ENCODE results near the gene KRT4. TPM values are rescaled to one million over a fixed set of nuclear protein-coding genes. Genes with fewer than 3 reads are reported as not detected.

KRT4 gene
- polyA plus RNA-seq, 2 of the 4 experiments (the other 2 are of a cell fraction) = 2.1 to 12.8 TPM

DNA sequence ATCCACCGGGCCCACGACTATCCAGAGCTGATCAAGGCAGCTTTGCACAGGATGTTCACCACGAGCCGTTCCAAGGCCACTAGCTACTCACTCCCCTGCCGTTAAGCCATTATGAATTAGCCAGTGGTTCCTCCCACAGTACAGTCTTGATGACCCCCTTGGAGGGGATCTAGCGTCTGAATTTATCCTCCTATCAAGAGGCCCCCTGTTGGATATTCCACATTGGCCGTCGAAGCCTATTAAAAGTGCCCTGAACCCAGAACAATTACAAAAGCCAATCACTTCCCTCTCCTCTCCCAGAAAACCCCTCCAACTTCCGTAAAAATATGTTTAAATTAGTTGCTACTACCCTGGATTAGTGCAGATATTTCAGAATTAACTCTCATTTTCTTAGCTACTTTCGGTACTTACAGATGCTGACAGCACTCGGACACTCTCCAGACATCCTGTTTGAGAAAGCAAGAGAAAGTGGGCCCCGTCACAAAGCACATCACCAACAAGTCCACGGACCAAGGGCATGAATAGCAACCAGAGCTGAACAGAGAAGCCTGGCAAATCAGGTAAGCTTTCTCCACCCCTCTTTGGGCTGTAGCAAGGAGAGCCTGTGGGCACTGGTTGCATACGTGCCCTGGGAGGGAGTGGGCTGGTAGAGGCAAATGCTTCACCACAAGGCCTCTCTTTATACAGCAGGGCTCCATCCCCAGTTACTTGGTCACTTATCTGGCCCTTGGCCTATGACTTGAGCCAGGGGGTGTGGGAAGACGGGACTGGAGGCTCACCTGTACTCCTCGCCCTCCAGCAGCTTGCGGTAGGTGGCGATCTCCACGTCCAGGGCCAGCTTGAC, 23.3 kb downstream of the KRT4 start:
- WGBS (ENCODE audit: missing lambda C conversion rate) = 86% methylated on average over 19 of the region's 19 CpGs
- Histone ChIP-seq H3K4me3 (no peak overlapping the region), H3K9me3 (no peaks in the 10 kb centered on the region), H3K27ac (no peak overlapping the region), H3K4me2 (no peak overlapping the region), H3K4me1 (peaks cover 5% of the 10 kb centered on the region; the same call in 1 of the 3 replicates)
- no peak for DNase-seq (ENCODE audit: low read depth in 1 of 2, low spot score in 1 of 2)
- ChIA-PET POLR2A (no interaction called here), CTCF (interaction anchor here (1.0 to 3.0 kb wide), 7 partner anchors 9 to 512 kb away, joined by 3 to 7 read pairs (median 4); no protein-coding TSS in a partner anchor)
- ATAC-seq = no peak
- no peak for FAIRE-seq
- TF ChIP-seq JUN (IDR thresholded peaks at IDR 0.05) (no peak), KDM5A (IDR thresholded peaks at IDR 0.05) (no peak), NPAS2 (CRISPR knock-in tag; IDR thresholded peaks at IDR 0.05; ENCODE audit: borderline replicate concordance) (no peak), RFX5 (IDR thresholded peaks at IDR 0.05) (no peak), ZSCAN20 (CRISPR knock-in tag; IDR thresholded peaks at IDR 0.05) (no peak)

GRCh38 chr12:52789637-52790426, 24.1 kb downstream of the KRT4 start:
- Histone ChIP-seq H3K4me1 (peaks cover 5% of the 10 kb centered on the region; the same call in 1 of the 3 replicates), H3K4me2 (no peak overlapping the region), H3K4me3 (no peak overlapping the region), H3K9me3 (no peaks in the 10 kb centered on the region), H3K27ac (no peak overlapping the region)
- TF ChIP-seq CBX8 (IDR thresholded peaks at IDR 0.05) (no peak), ESRRA (IDR thresholded peaks at IDR 0.05; ENCODE audit: borderline replicate concordance, low read length) (no peak)
- TF ChIP-seq, protein P1, sequence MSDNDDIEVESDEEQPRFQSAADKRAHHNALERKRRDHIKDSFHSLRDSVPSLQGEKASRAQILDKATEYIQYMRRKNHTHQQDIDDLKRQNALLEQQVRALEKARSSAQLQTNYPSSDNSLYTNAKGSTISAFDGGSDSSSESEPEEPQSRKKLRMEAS (IDR thresholded peaks at IDR 0.05) = no peak
- DNase-seq (ENCODE audit: low read depth in 1 of 2, low spot score in 1 of 2) (no peak), ATAC-seq (no peak), FAIRE-seq (no peak)
- POLR2A ChIA-PET = no interaction called here
- CTCF ChIA-PET = interaction anchor here (0.9 to 3.0 kb wide), 6 partner anchors 11 to 511 kb away, joined by 3 to 7 read pairs (median 3); no protein-coding TSS in a partner anchor
- 93% methylated on average over 49 of the region's 50 CpGs for WGBS (ENCODE audit: missing lambda C conversion rate)

GRCh38 chr12:52788876-52789636, 24.9 kb downstream of the KRT4 start:
- ChIA-PET CTCF (interaction anchor here (0.7 to 1.7 kb wide), 5 partner anchors 8 to 461 kb away, joined by 3 to 4 read pairs (median 3); no protein-coding TSS in a partner anchor), POLR2A (no interaction called here)
- no peaks in the 10 kb centered on the region for H3K9me3 ChIP-seq
- H3K27ac ChIP-seq = no peak overlapping the region
- WGBS (ENCODE audit: missing lambda C conversion rate) = 90% methylated on average over 11 of the region's 11 CpGs
- DNase-seq (ENCODE audit: low read depth in 1 of 2, low spot score in 1 of 2) (no peak), ATAC-seq (no peak), FAIRE-seq (no peak)
- no peak for TF ChIP-seq ZNF302 (CRISPR knock-in tag; IDR thresholded peaks at IDR 0.05)
- H3K4me3 ChIP-seq = no peak overlapping the region
- H3K4me2 ChIP-seq = no peak overlapping the region
- no peaks in the 10 kb centered on the region for H3K4me1 ChIP-seq

DNA sequence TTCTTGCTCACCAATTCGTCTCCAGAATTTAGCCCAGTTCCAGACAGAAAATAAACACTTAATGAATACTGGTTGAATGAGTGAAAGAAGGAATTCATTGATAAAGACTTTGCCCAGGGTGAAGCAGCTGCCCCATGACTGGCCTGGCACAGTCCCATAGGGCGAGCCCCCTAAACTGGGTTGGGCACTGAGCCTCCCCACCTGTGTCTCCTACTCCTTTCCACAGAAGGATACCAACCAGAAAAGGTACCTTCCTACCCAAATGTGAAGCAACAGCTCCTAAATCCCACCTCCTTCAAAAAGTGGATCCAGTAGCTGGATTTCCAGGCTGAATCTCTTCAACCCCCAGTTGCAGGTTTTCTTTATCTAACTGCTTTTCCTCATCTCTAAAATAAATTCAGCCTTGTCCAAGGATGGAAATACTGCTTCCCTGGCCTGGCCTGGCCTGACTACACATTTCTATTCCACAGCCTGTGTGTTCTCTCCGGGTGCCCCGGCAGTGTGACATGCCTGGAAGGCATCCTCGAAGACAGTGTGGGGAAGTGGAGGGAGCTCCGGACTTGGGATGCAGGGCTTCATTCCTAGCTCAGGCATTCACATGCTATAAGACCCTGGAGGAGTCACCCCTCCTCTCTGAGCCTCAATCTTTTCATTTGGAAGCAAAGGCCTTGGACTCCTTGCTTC, 25.6 kb downstream of the KRT4 start:
- Histone ChIP-seq H3K4me2 (no peak overlapping the region), H3K9me3 (no peaks in the 10 kb centered on the region), H3K4me1 (no peaks in the 10 kb centered on the region), H3K4me3 (no peak overlapping the region), H3K27ac (no peak overlapping the region; a peak in 1 of 6 replicates)
- DNase-seq (ENCODE audit: low read depth in 1 of 2, low spot score in 1 of 2) = no peak
- no peak for FAIRE-seq
- POLR2A ChIA-PET = no interaction called here
- CTCF ChIA-PET = interaction anchor here (0.7 to 1.7 kb wide), 5 partner anchors 8 to 461 kb away, joined by 3 to 5 read pairs (median 3); no protein-coding TSS in a partner anchor
- ATAC-seq = no peak
- 84% methylated on average over 6 of the region's 6 CpGs for WGBS (ENCODE audit: missing lambda C conversion rate)
- TF ChIP-seq ZC3H11A (IDR thresholded peaks at IDR 0.05) = no peak
- no peak for TF ChIP-seq HEYL (CRISPR knock-in tag; IDR thresholded peaks at IDR 0.05)
- TF ChIP-seq ELK1 (IDR thresholded peaks at IDR 0.05; ENCODE audit: low read depth, low read length) = no peak
- TF ChIP-seq ZSCAN20 (CRISPR knock-in tag; IDR thresholded peaks at IDR 0.05) = no peak
- no peak for TF ChIP-seq USF2 (IDR thresholded peaks at IDR 0.05)
- TF ChIP-seq RNF2 (IDR thresholded peaks at IDR 0.05; ENCODE audit: borderline replicate concordance, low read depth) = no peak
- no peak for TF ChIP-seq MAZ (IDR thresholded peaks at IDR 0.05; ENCODE audit: borderline replicate concordance, low read depth, low read length)
- no peak for TF ChIP-seq NR3C1 (IDR thresholded peaks at IDR 0.05)
- TF ChIP-seq GATA3 (IDR thresholded peaks at IDR 0.05; ENCODE audit: borderline replicate concordance) = no peak
- no peak for TF ChIP-seq CHD4 (IDR thresholded peaks at IDR 0.05; ENCODE audit: borderline replicate concordance)
- TF ChIP-seq POLR2A (IDR thresholded peaks at IDR 0.05; ENCODE audit: low read length) = no peak
- no peak for TF ChIP-seq SREBF2 (IDR thresholded peaks at IDR 0.05)

Measured in A549 (cell line).